HFF-Myc (cell line): ENCODE results near the gene PIK3CG.

Experiments
- DNase-seq: peaks from one replicate; pipeline ENCODE4 v3.0.0-alpha.2; 2011; ENCODE audit warnings: low read depth; ENCODE audit errors: extremely low read depth
- H3K4me3 ChIP-seq: replicated peaks from 2 replicates; pipeline ENCODE4 v1.5.1; 2011; ENCODE audit warnings: low read depth, mild to moderate bottlenecking, control low read depth, low read length
- TF ChIP-seq, protein P1 (sequence below): IDR thresholded peaks from 2 replicates; pipeline ENCODE4 v1.5.1; 2012; ENCODE audit warnings: mild to moderate bottlenecking, low read depth, low read length, control low read depth; ENCODE audit errors: missing control alignments

The PIK3CG gene

DNA sequence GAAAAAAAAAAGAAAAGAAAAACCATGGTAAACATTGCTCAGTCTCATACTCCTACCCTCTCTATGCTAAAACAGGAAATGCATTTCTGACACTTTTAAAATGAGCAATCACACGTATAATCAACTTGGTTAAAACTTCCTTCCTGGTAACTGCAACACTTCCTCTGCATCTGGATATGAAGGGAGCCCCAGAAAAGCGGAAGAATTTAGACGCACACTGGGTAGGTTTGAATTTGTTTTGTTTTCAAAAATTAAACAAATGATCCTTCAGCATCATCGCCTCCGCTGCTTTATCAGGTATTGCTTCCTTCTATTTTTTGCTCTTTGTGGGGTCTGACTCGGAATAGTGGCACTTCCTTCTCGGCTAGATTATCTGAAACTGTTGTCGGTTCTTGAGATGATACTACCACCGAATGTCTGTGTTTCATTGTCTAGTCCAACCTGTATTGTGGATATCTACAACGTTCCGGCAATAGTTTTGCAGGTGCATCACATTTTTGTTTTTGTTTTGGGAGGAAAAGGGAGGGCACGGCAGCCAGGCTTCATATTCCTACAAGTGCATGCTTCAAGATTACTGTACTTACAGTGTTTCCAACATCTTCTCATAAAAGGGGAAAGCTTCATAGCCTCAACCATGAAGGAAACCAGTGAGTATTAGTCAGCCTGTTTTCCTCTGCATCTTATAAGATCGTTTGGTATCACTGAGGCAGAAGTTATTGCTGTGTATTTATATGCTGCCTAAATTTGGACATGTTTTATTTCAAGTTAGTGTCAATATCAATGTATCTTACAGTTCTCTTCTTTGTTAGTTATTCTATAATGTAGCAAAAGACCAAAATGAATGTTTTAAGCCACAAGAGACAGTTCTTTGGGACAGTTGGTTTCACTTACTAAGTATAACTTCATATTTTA, at the start of gene PIK3CG:
TSS of gene PIK3CG (plus strand) at position 153 of the 912 bp plus-strand sequence. CDS start 2,280 bp downstream, outside the sequence.
- DNase-seq = no peak
- H3K4me3 ChIP-seq = no peak within 1 kb of the TSS
- TF ChIP-seq, protein P1, sequence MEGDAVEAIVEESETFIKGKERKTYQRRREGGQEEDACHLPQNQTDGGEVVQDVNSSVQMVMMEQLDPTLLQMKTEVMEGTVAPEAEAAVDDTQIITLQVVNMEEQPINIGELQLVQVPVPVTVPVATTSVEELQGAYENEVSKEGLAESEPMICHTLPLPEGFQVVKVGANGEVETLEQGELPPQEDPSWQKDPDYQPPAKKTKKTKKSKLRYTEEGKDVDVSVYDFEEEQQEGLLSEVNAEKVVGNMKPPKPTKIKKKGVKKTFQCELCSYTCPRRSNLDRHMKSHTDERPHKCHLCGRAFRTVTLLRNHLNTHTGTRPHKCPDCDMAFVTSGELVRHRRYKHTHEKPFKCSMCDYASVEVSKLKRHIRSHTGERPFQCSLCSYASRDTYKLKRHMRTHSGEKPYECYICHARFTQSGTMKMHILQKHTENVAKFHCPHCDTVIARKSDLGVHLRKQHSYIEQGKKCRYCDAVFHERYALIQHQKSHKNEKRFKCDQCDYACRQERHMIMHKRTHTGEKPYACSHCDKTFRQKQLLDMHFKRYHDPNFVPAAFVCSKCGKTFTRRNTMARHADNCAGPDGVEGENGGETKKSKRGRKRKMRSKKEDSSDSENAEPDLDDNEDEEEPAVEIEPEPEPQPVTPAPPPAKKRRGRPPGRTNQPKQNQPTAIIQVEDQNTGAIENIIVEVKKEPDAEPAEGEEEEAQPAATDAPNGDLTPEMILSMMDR = no peak

DNA sequence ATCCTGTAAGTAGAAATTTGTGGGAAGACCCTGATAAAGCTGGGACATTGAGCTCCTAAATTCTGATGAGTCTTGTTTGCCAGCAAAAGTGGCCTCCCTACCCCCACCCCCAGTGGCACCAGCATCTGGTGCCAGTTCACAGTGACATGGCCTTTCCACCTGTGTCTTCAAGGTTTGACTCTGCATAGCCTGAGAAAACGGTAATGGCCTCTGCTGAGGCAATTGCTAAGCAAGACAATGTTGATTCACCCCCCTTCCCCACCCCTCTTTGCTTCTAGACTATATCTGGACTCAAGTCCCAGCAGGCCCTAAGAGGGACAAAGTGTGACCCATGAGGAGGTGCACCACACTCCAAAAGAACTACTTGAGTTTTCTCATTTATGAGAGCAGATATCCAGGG, 48.0 kb upstream of the PIK3CG start:
- H3K4me3 ChIP-seq = no peak overlapping the region
- TF ChIP-seq, protein P1 = no peak
- no peak for DNase-seq

DNA sequence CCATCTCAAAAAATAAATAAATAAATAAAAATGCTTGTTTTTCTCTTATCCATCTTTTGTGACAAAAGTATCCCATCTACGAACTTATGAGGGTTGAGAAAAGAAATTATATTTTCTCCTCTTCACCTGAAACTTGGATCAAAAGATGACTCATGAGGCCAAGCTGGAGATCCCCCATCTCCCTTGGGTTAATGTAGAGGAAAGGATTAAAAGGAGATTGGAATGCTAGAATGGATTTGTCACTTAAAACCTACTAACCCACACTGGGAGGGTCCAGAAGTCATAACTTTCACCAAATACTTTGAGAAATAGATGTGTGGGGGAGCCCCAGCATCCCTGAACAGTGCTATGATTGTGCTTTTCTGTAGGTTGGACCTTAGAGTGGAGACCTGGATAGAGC, 46.3 kb upstream of the PIK3CG start:
- H3K4me3 ChIP-seq = no peak overlapping the region
- TF ChIP-seq, protein P1 = no peak
- DNase-seq = no peak

DNA sequence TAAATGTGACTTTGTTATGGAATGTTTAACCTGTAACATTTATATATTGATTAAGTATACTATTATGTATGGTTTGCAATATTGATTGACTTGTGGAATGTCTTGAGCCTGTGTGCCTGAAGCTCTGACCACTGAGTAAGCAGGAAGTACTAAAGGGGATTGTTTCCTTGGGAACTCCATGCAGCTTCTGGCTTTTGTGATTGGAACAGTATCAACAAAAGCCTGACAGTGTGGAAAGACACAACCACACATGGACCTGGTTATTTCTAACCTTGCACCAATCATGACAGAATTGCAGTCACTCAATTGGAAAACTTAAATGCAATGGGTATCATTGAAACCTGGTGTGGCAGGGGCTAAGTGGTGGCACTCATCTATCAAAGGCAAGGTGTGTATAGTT, 45.5 kb upstream of the PIK3CG start:
- H3K4me3 ChIP-seq = no peak overlapping the region
- no peak for DNase-seq
- TF ChIP-seq, protein P1 = no peak

DNA sequence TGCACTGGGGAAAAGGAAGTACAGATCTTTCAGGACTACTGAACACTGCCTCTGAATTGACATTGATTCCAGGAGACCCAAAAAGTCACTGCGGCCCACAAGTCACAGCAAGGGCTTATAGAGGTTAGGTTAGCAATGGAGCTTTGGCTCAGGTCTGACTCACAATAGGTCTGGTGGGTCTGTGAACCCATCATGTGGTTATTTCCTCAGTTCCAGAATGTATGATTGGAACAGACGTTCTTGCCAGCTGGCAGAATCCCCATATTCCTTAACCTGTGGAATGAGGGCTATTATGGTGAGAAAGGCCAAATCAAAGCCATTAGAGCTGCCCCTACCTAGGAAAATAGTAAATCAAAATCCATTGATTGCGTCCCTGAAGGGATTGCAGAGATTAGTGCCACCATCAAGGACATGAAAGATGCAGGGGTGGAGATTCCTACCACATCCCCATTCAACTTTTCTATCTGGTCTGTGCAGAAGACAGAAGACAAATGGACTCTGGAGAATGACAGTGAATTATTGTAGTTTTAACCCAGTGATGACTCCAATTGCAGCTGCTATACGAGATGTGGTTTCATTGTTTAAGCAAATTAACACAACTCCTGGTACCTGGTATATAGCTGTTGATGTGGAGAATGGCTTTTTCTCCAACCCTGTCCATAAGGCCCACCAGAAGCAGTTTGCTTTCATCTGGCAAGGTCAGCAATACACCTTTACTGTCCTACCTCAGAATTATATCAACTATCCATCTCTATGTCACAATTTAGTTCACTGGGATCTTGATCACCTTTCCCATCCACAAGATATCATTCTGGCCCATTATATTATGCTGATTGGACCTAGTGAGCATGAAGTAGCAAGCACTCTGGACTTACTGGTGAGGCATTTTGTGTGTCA, 44.5 kb upstream of the PIK3CG start:
- TF ChIP-seq, protein P1 = no peak
- no peak overlapping the region for H3K4me3 ChIP-seq
- DNase-seq = no peak

DNA sequence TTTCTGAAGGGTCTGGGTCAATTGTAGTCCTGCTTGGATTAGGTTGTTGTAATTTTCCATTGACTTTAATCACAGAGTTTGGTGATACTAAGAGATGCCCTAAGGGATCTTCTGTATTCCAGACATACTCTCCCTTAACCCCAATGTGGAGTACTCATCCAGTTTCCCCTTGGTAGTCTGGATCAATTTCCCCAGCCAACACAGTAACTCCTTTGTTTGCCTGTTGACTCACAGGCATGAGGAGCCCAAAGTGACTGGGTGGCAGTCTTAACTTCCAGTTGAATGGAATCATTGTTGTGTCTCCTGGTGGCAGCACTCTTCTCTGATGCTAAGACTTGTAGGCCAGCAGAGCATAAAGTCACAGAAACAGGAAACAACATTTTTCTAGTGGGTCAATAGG, 41.5 kb upstream of the PIK3CG start:
- H3K4me3 ChIP-seq = no peak overlapping the region
- TF ChIP-seq, protein P1 = no peak
- DNase-seq = no peak
